ENCODE data around the gene NOTCH2NLA.
"Not testable (repeated sequence)": the region's sequence is repeated elsewhere in the genome, so short reads cannot be mapped to it uniquely, and the experiment has no call there.

The NOTCH2NLA gene

DNA sequence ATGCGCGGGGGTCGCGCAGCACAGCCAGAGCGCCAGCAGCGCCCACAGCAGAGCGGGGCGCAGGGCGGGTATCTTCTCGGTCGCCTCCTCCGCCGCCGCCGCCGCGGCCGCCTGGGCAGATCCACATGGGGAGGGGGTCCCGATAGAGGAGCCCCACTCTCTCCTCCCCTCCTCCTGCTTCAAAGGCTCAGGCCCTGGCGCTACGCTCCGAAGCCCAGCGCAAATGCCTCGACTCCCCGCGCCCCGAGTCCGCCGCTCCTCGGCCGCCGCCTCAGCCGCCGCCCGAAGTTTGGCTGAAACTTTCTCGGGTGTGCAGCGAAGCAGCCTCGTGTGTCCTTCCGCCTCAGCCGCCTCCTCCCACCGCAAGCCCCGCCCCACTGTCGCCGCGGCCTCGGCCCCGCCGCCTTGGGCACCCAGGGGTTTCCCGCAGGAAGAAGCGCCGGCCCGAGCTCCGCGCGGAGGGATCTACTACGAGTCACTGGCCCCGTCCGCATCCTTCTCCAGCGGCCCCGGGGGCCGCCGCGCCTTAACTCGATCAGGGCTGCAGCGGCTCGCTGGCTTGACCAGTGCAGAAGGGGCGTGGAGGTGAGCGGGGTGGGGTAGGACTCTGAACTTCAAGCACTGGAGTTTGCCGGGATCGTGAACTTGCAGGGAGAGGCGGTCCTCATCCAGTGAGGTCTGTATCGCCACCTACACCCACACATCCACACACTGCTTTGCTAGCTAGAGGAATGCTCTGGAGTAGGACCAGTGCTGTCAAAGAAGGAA, at the start of gene NOTCH2NLA:
Gene NOTCH2NLA (minus strand): TSS at position 312 of the 768 bp plus-strand sequence. CDS start 39,684 bp downstream, outside the sequence.
- not testable (repeated sequence) for FAIRE-seq; DNase-seq (ENCODE audit: insufficient read length, low spot score)

DNA sequence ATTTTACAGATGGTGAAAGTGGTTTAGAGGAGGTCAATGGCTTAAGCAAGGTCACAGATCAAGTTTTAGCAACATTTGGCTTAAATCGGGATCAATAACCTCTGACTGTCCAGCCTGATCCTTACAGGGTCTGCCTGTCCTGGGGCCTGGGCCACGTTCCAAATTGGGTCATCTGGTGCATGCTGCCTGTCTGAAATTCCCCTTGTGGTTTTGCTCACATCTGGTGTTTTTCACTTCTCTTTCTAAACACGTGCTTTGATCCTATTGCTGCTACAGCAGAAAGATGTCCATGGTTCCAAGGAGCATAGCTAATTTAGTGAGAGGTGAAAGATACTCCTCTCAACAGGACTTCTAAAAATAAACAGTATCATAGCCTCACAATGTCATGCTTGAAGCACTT, 49.5 kb upstream of the NOTCH2NLA start:
- FAIRE-seq; DNase-seq (ENCODE audit: insufficient read length, low spot score): not testable (repeated sequence)

DNA sequence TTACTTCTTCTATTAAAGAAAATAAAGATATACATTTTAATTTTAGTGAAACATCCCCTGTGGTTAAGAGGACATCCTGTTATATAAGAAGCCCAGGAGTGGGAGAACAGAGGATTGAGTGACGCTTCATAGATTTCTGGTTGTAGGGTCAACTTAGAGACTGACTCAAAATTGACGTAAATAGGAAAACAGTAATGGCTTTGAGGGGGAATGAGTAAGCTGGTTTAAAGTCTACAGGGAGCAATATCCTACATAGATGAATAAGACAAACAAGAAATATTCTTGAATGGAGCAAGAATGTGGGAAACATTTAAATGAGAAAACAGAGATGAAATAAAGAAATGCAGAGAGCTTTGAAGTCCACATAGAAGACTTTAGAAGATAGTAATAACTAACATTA, 48.3 kb upstream of the NOTCH2NLA start:
- not testable (repeated sequence) for DNase-seq (ENCODE audit: insufficient read length, low spot score); FAIRE-seq

DNA sequence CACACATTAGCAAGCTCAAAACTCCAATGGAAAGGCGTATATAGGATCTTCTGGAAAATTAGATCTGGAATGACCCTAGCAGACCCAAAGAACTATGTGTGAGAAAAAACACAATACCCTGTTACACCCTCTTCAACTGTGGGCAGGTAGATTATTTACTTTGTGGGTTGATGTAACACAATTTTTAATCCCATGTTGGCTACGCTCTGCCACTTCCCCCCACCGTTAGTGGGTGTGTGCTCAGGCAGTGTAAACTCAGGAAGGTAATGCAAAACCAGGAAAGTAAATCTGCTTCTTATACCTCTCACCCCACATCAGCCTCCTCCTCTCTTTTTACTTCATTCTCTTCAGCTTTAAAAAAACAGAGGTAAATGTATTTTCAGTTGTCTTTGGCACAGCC, 45.3 kb upstream of the NOTCH2NLA start:
- not testable (repeated sequence) for FAIRE-seq; DNase-seq (ENCODE audit: insufficient read length, low spot score)

DNA sequence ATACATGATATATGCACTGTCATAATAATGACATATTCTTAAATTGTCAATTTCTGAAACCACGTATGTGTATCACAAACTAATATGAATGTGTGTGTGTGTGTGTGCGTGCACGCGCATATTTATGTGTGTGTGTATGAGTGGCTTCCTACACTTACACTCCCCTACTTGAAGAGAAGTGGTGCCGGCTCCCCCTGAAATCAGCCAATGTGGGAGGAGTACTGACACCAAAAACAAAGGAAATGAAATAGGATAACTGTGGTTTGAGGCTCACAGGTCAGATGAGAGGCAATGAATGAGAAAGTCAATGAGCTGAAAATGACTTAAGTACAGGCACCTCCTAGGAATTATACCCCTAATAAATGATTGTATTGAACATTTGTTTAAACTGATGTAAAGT, 44.4 kb upstream of the NOTCH2NLA start:
- DNase-seq (ENCODE audit: insufficient read length, low spot score); FAIRE-seq: not testable (repeated sequence)

DNA sequence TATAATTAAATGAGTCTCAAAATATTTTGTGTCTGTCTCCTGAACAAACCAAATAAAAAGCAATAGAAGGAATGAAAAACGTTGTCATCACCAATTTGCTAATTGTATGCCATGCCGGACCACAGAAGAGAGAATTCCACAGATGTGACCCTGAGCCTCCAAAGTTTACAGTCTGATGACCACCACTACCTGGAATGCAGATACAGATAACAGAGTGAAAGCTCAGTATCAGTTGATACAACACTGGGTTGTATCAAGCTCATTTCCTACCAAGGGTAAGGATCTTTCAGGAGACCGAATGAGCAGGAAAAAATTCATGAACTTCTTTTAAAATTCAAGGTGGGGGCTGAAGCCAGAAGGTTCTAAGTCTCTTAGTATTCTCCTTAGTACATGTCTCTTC, 43.9 kb upstream of the NOTCH2NLA start:
- DNase-seq (ENCODE audit: insufficient read length, low spot score); FAIRE-seq: not testable (repeated sequence)

DNA sequence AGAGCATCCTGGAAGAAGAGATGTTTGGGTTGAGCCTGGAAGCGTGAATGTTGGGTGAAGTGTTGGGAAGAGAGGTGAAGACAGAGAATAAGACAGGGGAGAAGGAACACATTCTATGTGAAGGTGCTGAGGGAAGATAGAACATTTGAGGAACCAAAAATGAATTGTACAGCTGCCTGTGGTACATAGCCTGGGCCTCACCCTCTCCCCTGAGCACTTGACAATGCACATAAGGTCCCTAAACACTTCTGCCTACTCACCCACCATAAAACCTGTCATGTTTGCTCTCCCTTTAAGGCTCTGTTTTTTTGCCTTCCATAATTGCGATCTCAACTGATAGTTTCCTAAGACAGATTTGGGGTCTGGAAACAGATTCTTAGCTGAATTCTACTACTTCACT, 43.2 kb upstream of the NOTCH2NLA start:
- FAIRE-seq; DNase-seq (ENCODE audit: insufficient read length, low spot score): not testable (repeated sequence)

DNA sequence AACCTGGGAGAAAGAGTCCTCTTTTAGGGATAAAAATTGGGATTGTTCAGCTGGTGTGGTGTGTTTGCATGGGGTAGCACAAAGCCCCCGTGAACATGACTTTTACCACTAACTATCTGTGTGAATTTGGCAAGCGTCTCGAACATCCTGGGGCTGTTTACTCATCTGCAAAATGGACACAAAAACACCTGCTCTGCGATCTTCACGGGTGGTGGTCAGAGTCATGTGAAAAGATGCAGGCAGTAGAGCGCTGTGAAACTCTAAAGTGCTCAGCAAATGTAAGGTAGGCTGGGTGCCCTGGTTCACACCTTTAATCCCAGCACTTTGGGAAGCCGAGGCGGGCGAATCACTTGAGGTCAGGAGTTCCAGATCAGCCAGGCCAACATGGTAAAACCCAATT, 41.3 kb upstream of the NOTCH2NLA start:
- DNase-seq (ENCODE audit: insufficient read length, low spot score); FAIRE-seq: not testable (repeated sequence)

DNA sequence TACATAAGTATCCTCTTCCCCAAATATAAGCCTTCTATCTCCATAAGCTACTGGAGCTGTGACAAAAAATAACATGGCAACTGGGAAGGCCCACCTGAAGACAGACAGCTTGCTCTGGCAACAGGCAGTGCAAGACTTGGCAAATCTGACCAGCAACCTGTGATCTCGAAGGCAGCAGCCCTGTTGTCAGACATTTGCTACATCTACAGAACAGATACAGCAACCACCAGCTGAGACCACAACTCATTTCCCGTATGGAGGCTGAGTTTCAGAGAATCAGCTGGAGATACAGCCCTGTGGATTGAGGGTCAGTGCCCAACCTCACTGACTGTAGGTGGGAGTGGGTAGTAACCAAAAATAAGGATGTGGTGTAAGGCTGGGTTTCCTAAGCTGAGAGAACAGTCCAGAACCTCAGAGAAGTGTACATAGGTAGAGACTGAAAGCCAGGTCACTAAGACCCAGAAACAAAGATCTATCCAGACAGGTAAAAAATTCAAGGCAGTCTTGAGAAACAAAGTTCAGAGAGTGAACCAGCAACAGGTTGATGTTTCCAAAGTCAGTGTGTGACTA, 37.4 kb upstream of the NOTCH2NLA start:
- not testable (repeated sequence) for FAIRE-seq; DNase-seq (ENCODE audit: insufficient read length, low spot score)

DNA sequence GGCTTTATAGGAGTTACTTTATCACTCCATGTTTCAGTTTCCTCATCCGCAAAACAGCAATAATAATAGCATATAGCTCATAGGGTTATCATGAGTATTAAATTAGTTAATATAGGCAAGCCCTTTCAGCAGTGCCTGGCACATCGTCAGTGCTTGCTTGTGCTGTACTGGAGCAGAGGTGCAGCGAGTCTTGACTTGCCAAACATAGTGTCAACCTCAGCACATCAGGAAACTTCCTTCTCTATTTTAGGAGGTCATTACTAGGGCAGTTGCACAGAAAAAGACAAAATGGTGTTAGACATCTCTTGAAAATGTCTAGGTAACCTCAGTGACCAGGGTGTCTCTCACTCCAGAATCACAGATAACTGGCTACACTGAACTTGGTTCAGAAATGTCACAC, 35.9 kb upstream of the NOTCH2NLA start:
- DNase-seq (ENCODE audit: insufficient read length, low spot score); FAIRE-seq: not testable (repeated sequence)

DNA sequence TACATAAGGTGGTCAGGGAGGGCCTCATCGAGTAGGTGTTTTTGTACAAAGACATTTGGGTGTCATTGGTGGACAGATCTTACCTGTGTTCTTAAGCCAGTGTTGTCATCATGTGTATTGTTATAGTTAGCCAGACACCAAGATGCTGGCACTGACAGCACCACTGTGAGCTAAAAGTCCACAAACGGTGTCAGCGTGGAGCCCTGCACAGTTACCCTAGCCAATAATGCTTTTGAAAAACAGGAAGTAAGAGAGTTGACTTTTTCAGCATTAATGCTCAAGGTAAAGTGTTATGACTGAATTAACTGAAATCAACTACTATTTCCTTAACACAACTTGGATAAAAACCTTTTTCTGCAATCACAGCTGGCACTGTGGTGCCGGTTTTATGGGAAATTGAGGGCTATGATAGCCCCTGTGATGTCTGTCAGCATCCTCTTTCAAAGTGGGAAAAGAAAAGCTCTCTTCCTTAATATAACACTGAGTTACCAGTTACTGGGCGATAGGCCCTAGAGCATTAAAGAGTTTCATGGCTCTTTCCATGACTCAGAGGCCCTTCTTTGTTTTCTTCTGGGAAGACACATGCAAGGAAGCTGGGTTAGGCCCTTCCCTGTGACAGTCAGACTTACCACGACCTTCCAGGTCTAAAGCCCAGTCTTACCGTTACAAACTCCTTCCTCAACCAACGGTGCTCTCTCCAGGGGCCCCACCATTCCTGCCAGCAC, 31.3 kb upstream of the NOTCH2NLA start:
- DNase-seq (ENCODE audit: insufficient read length, low spot score); FAIRE-seq: not testable (repeated sequence)

DNA sequence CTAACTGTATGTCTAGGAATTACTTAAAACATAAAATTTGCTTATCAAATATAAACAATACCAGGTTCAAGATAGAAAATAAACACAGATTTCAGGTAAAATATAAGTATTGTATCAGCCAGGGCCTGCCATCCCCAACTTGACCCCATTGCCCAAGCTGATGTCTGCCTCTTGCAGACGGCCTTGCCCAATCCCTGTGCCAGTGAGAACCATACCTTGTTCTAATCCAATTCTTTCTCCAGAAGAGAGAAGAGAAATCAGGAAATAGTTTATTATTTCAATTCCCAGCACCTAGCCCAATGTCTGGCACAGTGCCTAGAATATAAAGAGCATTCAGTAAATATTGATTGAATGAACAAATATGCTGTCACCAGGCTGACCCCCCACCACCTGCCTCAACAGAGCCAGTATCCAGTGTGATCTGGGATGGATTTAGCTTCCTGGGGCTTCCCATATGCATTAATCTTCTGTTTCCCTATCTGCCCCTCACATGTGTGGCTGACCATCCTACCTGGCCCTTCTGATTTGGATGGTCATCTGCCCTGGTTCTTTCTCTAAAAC, 29.3 kb upstream of the NOTCH2NLA start:
- DNase-seq (ENCODE audit: insufficient read length, low spot score); FAIRE-seq: not testable (repeated sequence)

DNA sequence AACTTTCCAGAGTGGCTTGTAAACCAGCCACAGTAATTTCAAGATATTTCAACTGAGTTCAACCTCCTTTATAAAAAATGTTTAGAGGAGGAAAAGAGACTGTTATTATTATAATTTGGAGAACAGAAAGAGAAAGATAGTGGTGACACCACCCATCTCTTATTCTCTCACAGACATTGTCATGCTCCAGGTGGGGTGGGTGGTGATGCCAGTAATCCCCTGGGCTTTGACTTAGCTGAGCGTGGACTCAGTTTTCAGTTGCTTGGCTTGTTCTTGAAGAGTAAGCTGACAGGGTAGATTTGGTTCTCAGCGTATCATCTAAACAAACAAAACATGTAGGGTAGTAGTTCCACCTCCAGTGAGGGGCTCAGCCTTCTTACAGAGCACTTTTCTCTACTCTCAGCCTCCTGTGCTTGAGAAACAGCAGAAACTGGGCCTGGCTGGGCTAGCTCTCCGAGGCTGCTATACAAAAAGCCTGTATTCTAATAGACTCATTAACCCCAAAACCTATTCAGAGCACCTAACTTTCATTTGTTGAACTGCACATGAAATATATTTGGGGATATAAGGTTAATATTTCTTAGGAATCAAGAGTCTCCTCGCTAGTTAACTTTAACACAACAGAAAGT, 25.9 kb upstream of the NOTCH2NLA start:
- not testable (repeated sequence) for DNase-seq (ENCODE audit: insufficient read length, low spot score); FAIRE-seq

DNA sequence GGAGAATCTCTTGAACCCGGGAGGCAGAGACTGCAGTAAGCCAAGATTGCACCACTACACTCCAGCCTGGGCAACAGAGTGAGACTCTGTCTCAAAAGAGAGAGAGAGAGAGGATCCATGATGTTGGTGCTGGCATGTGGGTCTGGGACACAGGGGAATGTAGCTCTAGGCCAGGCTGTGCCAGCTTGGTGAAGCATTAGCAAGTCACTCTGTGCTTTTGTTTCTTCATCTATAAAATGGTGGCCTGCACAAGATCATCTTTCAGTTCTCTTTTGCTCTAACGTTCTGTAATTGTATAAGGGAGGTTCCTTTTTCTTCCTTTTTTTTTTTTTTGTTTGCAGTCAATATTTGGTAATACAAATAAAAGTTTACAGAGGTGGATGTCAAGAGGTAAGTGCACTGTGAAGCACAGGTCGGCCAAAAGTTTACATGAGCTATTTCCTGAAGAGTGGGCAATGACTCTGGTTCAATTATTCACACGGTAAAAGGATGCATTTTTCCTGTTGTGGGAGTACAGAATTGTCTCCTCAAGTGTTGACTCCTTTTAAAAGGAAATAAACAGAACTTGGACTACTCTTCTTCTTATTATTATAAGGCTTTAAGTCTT, 24.5 kb upstream of the NOTCH2NLA start:
- FAIRE-seq; DNase-seq (ENCODE audit: insufficient read length, low spot score): not testable (repeated sequence)

DNA sequence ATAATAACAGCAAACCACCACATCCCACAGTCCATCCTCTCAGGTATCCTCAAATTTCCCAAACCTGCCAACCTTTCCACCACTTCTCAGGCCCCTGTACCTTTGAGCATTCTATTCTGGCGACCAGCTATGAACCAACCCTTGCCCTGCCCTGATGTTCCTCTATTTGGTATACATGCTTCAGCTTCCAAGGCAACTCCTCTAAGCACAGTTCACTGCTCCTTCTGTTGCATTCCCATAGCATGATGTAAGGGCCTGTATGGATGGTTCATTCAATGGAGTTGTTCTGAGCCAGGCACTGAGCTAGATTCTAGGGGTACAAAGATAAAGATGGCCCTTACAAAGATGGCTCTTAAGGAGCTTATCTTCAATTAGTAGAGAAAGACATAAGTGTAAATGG, 22.7 kb upstream of the NOTCH2NLA start:
- not testable (repeated sequence) for FAIRE-seq; DNase-seq (ENCODE audit: insufficient read length, low spot score)

DNA sequence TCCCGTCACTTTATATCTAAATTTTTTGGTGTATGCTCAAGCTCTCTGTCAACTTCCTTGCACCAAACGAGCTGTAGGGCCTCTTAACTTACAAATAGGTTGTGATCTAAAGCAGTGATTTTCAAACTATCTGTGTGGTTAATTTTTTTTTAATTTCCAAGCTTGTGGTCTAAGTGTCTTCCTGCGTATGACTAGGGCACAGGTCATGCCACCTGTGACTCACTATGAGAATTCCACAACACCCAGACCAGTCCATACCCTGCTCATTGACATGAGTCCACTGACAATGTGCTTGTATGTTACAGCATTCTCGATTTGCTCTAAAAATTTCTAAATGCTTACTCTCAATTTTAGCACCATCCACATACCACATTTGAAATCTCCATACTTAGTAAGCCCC, 19.8 kb upstream of the NOTCH2NLA start:
- FAIRE-seq; DNase-seq (ENCODE audit: insufficient read length, low spot score): not testable (repeated sequence)

DNA sequence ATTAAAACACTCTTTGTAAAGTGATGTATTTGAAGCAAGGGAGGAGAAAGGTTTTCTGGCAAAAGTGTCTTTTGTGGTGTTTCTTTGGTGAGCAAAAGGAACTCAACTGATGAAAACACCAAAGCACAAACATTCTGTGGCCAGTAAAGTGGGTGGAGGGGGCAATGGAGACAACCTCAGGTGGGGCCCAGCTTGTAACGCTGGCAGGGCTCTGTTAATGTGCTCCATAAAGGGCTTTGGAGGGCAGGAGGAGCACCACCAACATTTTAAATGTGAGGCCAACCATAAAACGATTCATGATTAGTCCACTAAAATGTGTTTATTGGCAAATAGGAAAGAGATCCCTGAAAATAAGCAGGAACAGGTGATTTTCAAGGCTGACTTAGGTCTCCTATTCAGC, 7.8 kb upstream of the NOTCH2NLA start:
- DNase-seq (ENCODE audit: insufficient read length, low spot score); FAIRE-seq: not testable (repeated sequence)

DNA sequence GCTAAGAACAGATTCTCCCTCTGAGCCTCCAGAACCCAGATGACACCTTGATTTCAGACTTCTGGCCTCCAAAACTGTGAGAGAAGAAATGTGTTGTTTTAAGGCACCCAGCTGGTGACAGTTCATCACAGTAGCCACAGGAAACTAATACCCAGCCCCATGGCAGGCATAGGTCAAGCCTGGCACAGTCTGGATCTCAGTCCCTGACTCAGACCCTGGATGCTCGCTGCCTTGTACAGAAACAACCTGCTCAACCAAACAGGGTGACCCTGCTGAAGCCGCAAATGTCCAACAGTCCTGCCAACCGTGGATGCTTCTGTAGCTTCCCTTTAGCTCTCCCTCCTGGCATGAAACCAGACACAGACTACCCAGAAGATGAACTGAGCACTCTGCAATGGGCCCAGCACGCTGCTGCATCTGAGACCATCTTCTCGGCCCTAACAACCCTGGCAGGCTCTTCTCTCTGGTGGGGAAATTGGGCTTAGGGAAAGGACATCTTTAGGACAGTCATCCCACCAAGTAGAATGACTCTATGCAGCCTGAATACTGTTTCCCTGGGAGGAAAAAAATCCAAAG, 7.3 kb upstream of the NOTCH2NLA start:
- FAIRE-seq; DNase-seq (ENCODE audit: insufficient read length, low spot score): not testable (repeated sequence)

DNA sequence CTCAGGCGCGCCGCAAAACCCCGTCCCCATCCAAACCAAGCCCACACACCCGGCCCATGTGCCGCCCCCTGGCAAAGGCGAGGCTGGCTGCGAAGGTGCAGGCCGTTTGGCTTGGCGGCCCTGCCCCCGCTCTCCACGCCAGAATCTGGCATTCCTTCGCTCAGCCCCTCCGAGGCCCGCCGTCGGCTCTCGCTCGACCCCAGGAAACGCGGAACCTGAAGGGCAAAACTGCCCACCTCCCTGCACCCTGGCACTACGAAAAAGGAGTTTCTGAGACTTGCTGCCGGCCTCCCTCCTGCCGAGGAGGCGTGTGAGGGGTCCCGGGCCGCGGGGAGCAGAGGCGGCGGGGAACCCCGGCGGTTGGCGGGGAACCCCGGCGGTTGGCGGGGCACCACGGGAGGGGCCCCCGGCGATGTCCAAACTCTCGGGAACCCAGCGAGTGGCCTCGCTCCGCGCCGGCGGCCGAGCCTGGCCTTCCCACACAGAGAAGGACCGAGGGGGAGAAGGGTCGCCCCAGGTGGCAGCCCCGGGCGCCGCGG, 608 bp downstream of the NOTCH2NLA start:
- FAIRE-seq; DNase-seq (ENCODE audit: insufficient read length, low spot score): not testable (repeated sequence)
